Amniotic epithelial cell (primary cell): ENCODE results near the gene SKIC8.
A peak's percentile ranks its signal among the peaks of the same experiment; 100 is the strongest.

ENCODE experiments used
- DNase-seq: peaks from one replicate; pipeline ENCODE4 v3.0.0-alpha.2; 2010; ENCODE audit warnings: low read depth

Gene SKIC8

DNA sequence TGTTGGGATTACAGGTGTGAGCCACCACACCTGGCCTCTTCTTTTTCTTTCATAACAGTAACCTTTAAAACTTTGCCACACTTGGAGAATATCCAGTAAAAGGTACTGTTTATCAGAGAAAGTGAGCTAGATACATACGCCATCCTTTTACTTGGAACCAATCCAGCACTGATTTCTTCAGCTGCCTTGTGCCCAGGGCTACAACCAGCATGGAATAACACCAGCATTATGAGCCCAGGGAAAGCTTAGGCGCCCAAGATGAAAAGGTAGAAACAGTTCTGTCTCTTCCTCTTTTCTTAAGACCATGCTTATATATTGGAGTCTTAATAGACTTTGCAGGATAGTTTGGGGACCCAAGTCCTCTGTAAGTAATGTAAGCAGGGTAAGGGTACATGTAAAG, 8.4 kb downstream of the SKIC8 start:
- no peak for DNase-seq

DNA sequence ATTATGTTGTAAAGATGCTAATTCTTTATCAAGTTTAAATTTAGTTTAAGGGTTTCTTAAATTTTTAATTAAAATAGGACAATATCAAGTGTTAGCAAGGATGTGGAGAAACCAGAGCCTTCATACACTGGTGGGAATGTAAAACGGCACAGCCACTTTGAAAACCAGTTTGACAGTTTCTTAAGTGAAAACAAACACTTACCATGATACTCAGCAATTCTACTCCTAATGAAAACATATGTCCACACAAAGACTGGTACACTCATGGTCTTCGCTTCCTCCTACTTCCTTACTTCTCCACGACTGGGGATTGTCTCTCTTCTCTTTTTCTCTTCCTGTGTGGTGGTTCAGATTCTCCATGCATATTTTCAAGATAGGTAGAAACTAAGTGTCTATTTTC, 9.2 kb downstream of the SKIC8 start:
- DNase-seq: no peak

DNA sequence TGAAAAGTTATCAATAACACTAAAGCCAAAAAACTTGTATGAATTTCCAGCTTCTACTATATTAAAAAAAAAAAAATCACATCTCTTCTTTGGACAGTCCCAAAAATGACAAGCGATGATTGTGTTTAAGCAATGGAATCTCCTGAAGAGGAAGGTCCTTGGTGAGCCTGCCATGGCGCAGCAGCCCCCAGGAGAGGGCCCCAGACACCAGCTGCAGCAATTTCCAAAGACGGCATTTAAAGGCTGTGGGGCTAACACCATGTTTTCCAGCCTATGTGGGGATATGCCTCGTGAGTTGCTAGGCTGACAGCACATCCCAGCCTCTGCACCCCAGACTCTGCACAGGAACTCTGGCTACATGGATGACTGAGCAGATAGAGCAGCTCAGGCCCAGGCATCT, 14.7 kb downstream of the SKIC8 start:
- DNase-seq: no peak

DNA sequence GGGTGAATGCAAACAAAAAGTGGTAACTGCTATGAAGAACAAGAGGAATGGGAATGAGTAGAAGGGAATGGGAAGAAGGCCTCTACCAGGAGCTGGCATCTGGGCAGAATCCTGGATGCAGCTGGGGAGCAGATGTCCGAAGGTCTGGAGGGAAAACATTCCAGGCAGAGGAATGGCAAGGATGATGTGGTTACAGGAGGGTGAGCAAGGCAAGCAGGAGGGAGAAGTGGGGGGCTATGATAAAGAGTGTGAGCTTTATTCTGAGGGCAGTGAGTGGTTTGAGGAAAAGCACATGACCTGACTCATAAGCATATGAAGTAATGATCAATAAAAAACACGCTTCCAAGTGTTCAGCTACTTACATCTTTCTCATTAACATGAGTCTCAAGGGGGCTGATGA, 17.1 kb downstream of the SKIC8 start:
- no peak for DNase-seq

GRCh38 chr15:78280319-78281072, 18.9 kb downstream of the SKIC8 start:
- peak; percentile 11 for DNase-seq

- DNase-seq: no peak
Measured at GRCh38 chr15:78276064-78276943, 23.1 kb downstream of the SKIC8 start.

DNA sequence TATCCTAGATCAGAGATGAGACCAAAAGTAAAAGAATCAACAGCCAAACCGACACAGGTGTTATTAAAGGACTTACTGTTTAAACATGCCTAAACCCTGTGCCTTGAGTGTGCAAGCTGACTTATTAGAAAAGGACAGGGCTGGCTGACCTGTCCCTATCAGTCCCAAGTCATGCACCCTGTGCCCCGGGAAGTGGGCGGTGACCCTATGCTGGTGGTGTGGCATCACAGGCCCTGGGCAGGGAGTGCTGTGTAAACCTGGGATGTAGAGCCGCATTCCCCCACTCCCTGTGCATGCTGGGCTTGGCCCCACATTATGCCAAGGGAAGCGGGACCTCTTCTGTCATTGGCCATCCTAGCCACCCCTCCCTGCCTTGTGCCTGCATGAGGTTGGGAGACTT, 24.4 kb downstream of the SKIC8 start:
- no peak for DNase-seq

DNA sequence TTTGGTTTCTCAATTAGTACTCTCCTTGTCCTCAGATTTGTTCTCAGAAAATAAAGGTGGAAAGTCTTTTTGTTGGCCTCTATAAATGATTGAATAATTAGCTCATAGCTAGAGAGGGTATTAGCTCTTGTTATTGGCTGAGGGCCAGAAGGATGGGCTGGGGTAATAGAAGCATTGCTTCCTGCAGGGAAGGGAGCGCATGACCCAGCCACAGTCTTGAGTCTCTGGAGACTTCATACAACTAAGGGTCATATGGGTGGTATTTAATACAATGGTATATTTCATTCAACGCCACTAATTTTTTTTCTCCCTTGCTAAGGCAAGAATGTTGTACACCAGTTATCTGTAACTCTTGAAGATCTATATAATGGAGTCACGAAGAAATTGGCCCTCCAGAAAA, 26.6 kb downstream of the SKIC8 start:
- DNase-seq: no peak

GRCh38 chr15:78272316-78272715, 27.1 kb downstream of the SKIC8 start:
- no peak for DNase-seq

GRCh38 chr15:78266806-78267205, 32.6 kb downstream of the SKIC8 start:
- DNase-seq: no peak

- no peak for DNase-seq
Measured at GRCh38 chr15:78266229-78266628, 33.2 kb downstream of the SKIC8 start.

DNA sequence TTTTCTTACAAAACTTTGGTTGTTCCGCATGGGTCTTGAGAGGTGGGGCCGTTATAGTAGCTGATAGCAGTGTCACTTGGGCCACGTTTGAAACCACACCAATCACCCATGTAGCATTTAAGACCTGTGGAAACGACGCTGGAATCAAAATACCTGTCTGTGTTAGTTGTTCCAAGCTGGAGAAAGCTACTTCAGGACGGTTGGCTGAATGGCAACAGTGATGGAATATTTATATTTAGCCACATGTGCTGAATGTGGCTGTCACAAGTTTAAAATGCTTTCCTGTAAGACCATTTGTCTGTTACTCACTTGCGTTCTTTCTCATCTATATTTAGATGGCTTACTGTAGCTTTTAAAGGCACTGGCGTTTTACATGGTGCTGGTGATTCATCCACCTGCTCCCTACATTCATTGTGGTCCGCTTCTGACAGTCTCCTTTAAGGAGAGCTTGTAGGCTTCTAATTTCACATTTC, 33.6 kb downstream of the SKIC8 start:
- peak; percentile 87 for DNase-seq

DNA sequence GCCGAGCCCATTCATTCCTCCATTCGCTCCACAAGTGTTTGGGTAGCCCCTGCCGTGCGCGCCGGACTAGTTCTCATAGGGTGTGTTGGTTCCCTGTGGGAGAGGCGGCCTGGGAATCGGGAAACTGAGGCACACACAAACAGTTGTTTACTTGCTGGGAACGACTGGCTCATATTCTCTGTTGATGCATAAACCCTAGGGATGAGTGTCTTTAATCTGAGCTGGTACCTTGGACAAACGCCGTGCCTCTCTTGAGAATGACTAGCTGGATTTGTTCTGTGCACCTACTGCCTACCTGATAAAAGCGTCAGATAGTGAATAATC, 34.3 kb downstream of the SKIC8 start:
- no peak for DNase-seq

GRCh38 chr15:78264304-78265136, 34.9 kb downstream of the SKIC8 start, which contains the start of gene DNAJA4:
DNAJA4 (plus strand) TSS chr15:78264562; CDS start chr15:78264764, 202 bp downstream.
- DNase-seq: peak; percentile 36

GRCh38 chr15:78263907-78264303, 35.5 kb downstream of the SKIC8 start:
- DNase-seq: no peak

DNA sequence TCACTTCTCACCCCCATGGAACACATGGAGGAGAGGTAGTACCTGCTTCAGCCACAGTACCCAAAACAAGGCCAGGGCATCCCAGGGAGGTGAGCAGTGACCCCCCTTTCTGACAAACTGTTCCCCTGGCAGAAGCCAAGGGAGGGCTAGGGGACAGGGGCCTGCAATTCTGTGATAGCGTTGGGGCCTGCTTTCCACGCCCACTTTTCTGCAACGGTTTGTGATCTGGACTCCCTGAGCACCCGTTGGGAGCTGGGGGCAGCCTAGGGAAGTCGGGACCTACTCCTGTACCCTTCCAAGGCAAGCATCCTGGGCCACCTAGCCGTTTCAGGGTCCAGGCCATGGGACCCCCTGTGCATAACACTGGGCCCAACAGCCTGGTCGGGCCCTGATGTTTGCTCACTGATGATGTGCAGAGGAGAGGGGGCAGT, 36.0 kb downstream of the SKIC8 start:
- DNase-seq: no peak

DNA sequence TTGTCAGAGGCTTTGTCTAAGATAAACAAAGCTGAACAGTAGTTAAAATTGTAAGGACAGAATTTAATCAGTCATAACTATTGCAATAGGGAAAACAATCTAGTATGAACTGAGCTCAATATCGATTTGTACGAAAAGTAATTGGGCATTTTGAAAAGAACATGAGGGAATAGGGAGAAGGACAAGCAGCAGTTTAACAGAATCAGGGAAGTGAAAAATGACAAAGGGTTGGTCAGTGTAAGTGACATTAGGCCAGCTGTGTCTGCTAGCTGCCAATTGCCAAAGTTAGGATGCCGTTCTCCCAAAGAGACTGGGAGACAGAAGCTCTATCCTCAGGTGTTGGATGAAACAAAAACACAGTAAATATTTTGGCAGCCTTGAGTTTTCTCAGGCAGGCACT, 38.3 kb downstream of the SKIC8 start:
- DNase-seq: no peak

DNA sequence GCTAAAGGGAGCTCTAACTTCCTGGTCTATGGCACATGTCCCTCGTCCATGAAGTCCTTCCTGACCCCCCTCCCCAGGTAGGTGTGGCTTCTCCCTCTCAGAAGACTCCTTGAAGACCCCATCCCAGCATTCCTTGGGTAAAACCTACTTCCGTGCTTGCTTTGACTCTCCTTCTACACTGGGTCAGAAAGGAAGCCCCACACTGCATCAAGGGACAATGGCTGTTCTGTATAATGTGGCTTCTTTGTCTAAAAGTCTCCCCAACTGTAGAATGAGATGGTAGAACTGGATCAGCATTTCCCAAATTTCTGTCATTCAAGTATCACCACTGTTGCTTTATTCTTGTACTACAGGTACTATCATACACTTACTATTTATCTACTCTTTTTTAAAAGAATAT, 38.9 kb downstream of the SKIC8 start:
- no peak for DNase-seq

DNA sequence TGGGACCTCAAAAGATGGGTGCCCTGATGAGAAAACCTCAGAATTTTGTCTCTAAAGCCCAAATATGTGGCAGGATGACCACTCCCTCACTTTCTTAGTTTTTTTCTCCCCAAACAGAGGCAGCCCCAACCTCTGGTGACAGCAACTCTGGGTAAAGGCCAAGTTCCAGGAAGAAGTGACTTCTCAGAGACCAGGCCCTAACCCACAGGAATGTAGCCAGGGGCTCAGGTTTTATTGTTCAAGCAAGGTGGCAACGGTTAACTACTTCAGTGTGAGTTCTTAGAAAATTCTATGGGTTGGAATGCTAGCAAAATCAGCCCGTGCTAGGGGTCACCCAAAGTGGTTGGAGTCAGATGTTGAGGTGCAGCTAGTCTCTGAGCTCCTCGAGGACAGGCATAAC, 40.2 kb downstream of the SKIC8 start:
- no peak for DNase-seq

DNA sequence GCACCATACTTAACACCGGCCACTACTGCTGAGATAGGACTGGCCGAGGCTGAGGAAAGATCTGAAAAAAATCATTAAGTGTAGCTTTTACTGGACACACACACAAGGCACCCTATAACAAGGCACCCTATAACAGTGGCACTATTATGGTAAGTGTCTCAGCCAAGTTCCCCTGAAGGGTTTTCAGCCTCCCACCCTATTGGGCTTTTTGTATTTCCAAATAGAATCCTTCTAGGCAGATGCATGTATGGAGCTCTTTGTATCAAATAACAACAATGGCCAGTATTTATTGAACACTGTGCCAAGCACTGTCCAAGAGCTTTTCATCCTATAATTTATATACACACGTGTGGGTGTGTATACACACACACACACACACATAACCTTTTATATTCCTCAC, 41.7 kb downstream of the SKIC8 start:
- DNase-seq: no peak

GRCh38 chr15:78256044-78256437, 43.4 kb downstream of the SKIC8 start:
- no peak for DNase-seq

- no peak for DNase-seq
Measured at GRCh38 chr15:78255421-78256043, 43.9 kb downstream of the SKIC8 start.
